Activated CD4-positive, CD25-positive, alpha-beta regulatory T cell (primary cell): ENCODE data around the gene CAMTA1.
"Not testable (repeated sequence)": the region's sequence is repeated elsewhere in the genome, so short reads cannot be mapped to it uniquely, and the experiment has no call there.

ENCODE experiments used
- DNase-seq, 4 experiments: peaks; one replicate each; lab custom pipeline; 2025; lab: John Stamatoyannopoulos, UW

Gene CAMTA1

DNA sequence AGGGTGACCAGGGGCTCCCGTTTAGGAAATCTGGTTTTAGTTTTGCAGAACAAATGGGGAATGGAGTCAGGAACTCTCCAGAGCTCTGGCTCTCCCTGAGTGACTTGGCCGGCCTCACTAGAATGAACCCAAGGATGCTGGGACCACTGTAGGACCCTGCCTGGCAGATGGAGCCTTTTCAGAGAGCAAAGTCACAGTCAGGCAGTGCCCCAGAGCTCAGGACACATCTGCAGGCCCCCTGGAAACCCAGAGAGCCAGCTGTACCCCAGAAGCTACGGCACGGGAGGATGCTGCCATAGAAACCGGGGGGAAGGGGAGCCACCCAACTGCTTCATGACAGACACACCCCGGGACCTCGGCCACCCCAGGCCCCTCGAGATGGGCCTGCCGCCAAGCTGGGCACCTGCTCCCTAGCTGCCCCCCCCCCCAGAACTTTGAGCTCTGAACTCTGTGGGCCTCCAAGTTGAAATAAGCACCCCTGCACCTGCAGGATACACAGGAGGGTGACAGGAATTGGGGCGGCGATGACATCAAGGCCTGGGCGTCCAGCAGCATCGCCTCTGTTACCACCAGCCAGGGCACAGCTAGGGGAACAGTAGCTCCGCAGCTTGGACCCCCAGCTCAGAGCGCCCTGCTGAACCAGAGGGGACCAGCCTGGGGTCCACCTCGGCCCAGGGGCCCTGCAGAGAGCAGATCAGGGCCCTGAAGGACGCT lies 894.1 kb downstream of the CAMTA1 start:
- no peak for DNase-seq

DNA sequence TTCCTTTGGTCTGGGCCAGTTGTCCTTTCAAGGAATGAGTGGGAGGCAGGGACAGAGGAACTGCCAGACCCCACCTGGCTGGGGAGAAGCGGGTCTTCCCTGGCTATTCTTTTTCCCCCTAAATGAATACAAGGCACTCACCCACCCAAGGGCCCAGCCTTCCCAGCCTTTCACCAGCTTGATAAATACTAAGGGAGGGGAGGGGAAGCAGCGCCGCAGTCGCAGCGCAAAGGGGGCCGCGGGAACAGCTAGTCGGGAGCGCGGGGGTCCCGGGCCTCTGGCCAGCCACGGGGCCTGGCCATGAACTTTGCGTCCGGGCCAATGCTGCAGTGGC lies 894.6 kb downstream of the CAMTA1 start:
- no peak for DNase-seq

DNA sequence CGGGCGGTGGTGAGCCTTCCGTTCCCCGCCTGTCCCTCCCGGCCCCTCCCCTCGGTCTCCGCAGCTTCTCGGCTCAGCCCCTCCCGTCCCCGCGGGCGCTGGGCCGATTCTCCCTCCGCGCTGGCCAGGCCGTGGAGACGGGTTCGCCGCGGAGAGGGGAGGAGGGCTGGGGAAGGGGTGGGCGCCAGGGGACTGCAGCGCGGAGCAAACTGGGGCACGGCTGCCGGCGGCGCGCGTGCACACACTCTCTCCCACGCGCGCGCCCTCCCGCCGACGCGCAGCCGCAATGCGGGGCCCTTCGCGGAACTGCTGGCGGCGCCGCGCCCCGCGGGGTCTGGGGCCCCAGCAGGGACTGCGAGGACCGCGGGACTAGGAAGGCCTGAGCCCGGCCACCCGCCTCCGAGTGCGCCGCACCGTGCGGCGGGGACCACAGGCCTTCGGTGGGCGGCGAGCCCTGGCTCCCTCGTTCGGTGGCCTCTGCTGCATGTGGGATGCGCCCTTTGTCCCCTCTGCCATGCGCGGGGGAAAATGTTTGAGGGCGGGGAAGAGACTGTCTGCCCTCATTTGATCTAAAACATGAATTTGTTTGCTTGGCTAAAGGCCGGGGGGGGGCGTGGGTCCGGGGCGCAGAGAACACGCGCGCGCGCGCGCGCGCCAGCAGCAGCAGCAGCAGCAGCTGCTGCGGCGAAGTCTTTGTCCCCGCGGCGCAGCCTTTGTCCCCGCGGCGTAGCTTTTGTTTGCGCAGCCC lies 895.1 kb downstream of the CAMTA1 start:
- DNase-seq = peak in 2 of 4 experiments; percentile 16 to 21

DNA sequence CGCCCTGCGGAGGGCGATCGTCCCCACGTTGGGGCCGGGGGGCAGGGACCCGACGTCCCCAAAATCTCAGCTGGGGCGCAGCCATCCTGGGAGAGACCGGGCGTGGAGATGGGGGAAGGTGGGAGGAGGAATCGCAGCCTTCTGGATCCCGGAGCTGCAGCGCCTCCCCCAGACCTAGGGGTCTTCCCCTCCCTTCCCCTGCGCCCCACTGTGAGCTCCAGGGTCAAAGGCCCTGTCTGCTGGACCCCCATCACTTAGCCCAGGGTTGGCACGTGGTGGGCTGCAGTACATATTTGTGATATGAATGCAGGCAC lies 895.7 kb downstream of the CAMTA1 start:
- DNase-seq = no peak

DNA sequence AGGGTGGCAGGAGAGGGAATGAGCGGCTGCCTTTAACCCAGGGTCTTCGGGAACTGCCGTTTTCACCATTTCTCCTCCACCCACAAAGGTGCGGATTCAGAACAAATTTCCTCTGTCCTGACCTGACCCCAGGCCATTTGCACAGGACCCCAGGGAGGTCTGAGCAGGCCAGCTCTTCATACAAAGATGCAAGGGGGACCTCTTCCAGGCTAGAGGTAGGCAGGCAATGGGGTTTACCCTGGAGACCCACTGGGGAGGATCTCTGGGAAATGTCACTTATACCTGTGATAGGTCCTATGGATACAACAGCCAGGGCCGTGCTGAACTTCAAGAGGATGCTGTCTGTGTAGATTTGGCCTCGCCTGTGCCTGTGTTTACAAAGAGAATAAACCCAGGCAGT lies 896.1 kb downstream of the CAMTA1 start:
- no peak for DNase-seq

- DNase-seq = no peak
These were observed 898.3 kb downstream of the CAMTA1 start for GRCh38 chr1:7683521-7683920.

- DNase-seq = no peak
These were observed 898.9 kb downstream of the CAMTA1 start for GRCh38 chr1:7684132-7684531.

- DNase-seq = no peak
These were observed 899.8 kb downstream of the CAMTA1 start for GRCh38 chr1:7684861-7685635.

- DNase-seq = no peak
These were observed 901.1 kb downstream of the CAMTA1 start for GRCh38 chr1:7686301-7686850.

- DNase-seq = no peak
These were observed 902.2 kb downstream of the CAMTA1 start for GRCh38 chr1:7687411-7687810.

GRCh38 chr1:7688659-7689058 lies 903.4 kb downstream of the CAMTA1 start:
- no peak for DNase-seq

DNA sequence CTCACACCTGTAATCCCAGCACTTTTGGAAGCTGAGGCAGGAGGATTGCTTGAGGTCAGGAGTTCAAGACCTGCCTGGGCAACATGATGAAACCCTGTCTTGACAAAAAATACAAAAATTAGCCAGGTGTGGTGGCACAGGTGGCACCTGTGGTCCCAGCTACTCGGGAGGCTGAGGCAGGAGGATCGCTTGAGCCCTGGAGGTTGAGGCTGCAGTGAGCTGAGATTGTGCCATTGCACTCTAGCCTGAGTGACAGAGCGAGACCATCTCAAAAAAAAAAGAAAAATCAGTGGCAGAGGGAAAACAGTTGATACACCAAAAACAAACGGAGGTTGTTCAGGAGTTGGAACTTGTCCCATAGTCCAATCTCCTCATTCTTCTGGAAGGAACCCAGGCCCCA lies 904.1 kb downstream of the CAMTA1 start:
- not testable (repeated sequence) for DNase-seq

DNA sequence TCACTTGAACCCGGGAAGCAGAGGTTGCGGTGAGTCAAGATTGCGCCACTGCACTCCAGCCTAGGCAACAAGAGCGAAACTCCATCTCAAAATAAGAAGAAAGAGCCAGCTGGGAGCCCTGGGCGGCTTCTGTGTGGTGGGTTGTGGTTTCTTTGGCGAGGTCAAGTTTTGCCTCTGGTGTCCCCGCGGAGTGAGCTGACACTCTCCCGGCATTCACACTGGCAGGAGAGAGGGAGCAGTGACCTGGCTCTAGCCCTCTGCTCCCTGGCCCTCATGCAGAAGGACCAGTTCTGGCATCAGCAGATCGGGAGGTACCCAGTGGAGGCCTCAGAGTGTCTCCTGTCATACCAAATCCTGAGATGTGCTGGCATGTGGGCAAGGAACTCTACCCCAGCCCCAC lies 904.8 kb downstream of the CAMTA1 start:
- DNase-seq = no peak

- DNase-seq = no peak
These were observed 905.4 kb downstream of the CAMTA1 start for GRCh38 chr1:7690496-7691182.

DNA sequence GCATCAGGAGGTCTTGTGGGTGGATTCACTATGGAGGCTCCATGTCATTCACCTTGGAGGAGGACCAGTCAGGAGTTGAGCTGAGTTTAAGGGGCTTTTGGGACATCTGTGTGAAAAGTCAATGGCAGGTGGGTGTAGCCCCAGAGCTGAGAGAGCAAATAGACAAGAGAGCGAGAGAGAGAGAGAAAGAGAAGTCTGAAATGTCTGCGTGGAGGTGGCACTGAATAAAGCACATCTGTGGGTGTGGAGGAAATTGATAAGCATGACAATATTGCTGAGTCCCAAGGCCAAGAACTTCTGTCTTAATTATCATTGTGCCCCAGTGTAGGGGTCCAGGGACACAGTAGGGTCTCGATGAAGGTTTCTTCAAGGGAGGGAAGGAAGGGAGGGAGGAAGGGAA lies 906.3 kb downstream of the CAMTA1 start:
- no peak for DNase-seq

- no peak for DNase-seq
These were observed 906.8 kb downstream of the CAMTA1 start for GRCh38 chr1:7692005-7692404.

DNA sequence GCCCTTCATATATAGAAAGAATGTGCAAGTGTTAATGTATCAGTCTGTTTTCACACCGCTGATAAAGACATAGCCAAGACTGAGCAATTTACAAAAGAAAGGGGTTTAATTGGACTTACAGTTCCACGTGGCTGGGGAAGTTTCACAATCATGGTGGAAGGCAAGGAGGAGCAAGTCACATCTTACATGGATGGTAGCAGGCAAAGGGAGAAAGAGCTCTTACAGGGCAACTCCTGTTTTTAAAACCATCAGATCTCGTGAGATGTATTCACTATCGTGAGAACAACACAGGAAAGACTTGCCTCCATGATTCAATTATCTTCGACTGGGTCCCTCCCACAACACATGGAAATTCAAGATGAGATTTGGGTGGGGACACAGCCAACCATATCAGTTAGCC lies 907.8 kb downstream of the CAMTA1 start:
- DNase-seq = not testable (repeated sequence)

- no peak for DNase-seq
These were observed 908.4 kb downstream of the CAMTA1 start for GRCh38 chr1:7693662-7694061.

GRCh38 chr1:7694600-7695496 lies 909.6 kb downstream of the CAMTA1 start:
- DNase-seq = no peak

DNA sequence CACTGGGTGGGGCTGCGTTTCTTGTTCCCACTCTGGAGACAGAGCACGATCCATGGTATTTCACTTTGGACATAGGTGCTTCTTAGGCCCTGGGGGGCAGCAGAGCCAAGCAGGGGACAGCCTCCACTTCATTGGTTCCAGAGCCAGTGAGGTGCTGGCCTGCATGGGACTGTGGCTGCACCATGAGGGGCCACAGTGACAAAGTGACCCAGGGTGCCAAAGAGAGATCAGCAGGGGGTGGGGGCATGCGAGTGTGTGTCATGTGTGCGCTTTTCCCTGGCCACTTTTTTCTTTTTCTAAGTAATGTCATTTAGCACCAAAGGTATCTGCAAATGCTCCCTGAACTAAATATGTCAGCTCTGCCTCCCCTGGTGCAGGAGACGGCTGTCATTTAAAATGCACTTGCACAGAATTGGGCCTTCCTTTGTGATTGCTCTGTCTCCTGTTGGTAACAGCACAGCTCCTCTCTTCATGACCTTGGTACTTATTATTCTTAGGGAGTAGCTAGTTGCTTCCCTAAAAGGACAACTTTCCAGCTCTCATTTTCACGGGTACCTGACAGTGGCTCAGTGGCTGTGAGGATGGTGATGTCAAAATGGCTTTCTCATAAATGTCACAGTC lies 910.4 kb downstream of the CAMTA1 start:
- no peak for DNase-seq

DNA sequence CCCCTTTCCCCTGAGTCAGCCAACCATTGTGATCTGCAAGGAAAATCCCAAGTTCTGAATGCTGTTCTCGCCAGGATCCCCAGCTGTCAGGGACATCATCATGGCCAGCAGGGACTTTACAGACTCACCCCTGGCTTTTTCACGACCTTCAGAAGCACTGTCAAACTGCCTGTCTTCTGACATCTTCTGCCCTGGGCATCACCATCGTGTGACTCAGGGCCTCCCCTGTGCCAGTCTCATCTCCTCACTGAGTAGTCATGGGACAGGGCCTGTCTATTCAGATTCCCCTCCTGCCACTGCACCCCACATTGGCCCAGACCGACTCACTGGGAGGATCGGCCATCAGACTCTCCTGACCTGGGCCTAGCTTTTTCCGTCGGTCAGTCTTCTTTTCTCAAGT lies 913.4 kb downstream of the CAMTA1 start:
- no peak for DNase-seq
